H1 (cell line): ENCODE results near the gene TBC1D23. TPM values are rescaled to one million over a fixed set of nuclear protein-coding genes. Genes with fewer than 3 reads are reported as not detected.

Experiments used
- CBX8 ChIP-seq: fragments of 300-800, 300-1000 bp; sonication (generic); IDR thresholded peaks from 2 replicates; pipeline ENCODE4 v1.7.1; 2016; ENCODE audit warnings: low read depth, low read length, borderline replicate concordance
- KDM1A ChIP-seq: fragments of 200-600, 300-600 bp; sonication (generic); IDR thresholded peaks from 2 replicates; pipeline ENCODE4 v1.7.1; 2016; ENCODE audit warnings: mild to moderate bottlenecking, low read length, borderline replicate concordance
- SIRT6 ChIP-seq: IDR thresholded peaks from one replicate; pipeline ENCODE4 v1.7.1; 2012; ENCODE audit warnings: low read length, inconsistent platforms
- SP1 ChIP-seq: IDR thresholded peaks from 2 replicates; pipeline ENCODE4 v1.6.1; 2011; ENCODE audit warnings: low read depth, low read length
- TAF1 ChIP-seq: IDR thresholded peaks from 2 replicates; pipeline ENCODE4 v1.6.1; 2011; ENCODE audit warnings: mild to moderate bottlenecking, low read depth, low read length
- polyA plus RNA-seq, 7 experiments: library from polyadenylated mRNA; depleted of rRNA in 3 of 7; stranded (reverse) in 5 of 7; unstranded in 2 of 7; fragments of >200 nt in 5 of 7; fragments of 200-250 nt in 2 of 7; gene quantifications; 1 replicate in 5 of 7; 2 replicates in 1 of 7; 4 replicates in 1 of 7; pipeline versions ENCODE4 v1.2.1 to v1.2.3, GENCODE V29; 2011 to 2013; ENCODE audit warnings: missing spikeins in 2 of 7, mixed read lengths in 2 of 7
- total RNA-seq: library from RNA; stranded (reverse); fragmentation: NEBNext Ultra II Directional; extraction: Animal tissue kit (Norgen Biotek cat#: 25700); gene quantifications from 2 replicates; pipeline ENCODE4 v1.2.1, GENCODE V29; 2021
- TF ChIP-seq, protein P1 (sequence below): fragments of 300-600 bp; sonication (generic); IDR thresholded peaks from 2 replicates; pipeline ENCODE4 v1.7.1; 2012; ENCODE audit warnings: low read length, moderate library complexity, mild to moderate bottlenecking, inconsistent platforms; ENCODE audit not compliant: insufficient replicate concordance

TBC1D23 gene
- total and polyA plus RNA-seq, 2 of the 8 experiments (the other 6 are each of a cell fraction or from before 2014, with no cell fraction given) = 6.4 to 29.3 TPM

DNA sequence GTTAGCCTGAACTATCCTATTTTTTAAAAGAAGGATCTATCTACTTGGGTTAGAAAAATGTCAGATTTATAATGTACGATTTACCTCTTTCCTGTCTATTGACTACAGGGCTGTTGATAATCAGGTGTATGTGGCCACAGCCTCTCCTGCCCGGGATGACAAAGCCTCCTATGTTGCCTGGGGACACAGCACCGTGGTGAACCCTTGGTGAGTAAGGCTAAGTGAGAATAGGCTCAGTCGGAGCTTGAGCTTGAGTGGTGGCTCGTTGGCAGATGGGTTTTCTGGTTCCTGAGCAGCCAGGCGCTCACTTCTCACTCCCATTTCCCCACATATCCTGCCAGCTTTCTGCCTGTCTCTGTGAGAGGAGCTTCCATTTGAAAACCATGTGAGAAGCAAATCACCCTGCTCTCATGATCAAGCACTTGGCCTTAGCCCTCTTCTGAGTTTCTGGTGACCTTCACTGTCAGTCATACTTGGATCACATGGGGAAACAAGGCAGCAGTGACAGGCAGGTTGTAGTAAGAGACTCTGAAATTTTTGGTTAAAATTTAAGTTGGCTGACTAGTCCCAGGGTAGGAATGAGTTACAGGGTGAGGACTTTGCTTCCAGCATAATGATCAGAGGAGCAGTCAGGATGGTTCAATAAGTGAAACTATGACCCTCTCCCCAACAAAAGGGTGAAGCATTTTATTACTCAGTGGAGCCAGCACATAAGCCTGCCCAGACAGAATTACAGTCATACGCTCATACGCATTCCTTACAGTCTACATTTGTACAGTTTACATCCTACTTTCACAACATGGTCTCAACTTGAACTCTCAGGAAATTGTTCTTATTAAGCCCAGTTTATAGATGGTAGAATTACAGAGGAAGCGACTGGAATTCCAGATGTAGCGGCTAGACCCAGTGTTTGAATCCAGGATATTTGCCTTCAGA lies 91.8 kb downstream of the TBC1D23 start (continued):
- TF ChIP-seq KDM1A (no peak), SP1 (no peak), SIRT6 (no peak), TAF1 (no peak), CBX8 (no peak)
- TF ChIP-seq, protein P1, sequence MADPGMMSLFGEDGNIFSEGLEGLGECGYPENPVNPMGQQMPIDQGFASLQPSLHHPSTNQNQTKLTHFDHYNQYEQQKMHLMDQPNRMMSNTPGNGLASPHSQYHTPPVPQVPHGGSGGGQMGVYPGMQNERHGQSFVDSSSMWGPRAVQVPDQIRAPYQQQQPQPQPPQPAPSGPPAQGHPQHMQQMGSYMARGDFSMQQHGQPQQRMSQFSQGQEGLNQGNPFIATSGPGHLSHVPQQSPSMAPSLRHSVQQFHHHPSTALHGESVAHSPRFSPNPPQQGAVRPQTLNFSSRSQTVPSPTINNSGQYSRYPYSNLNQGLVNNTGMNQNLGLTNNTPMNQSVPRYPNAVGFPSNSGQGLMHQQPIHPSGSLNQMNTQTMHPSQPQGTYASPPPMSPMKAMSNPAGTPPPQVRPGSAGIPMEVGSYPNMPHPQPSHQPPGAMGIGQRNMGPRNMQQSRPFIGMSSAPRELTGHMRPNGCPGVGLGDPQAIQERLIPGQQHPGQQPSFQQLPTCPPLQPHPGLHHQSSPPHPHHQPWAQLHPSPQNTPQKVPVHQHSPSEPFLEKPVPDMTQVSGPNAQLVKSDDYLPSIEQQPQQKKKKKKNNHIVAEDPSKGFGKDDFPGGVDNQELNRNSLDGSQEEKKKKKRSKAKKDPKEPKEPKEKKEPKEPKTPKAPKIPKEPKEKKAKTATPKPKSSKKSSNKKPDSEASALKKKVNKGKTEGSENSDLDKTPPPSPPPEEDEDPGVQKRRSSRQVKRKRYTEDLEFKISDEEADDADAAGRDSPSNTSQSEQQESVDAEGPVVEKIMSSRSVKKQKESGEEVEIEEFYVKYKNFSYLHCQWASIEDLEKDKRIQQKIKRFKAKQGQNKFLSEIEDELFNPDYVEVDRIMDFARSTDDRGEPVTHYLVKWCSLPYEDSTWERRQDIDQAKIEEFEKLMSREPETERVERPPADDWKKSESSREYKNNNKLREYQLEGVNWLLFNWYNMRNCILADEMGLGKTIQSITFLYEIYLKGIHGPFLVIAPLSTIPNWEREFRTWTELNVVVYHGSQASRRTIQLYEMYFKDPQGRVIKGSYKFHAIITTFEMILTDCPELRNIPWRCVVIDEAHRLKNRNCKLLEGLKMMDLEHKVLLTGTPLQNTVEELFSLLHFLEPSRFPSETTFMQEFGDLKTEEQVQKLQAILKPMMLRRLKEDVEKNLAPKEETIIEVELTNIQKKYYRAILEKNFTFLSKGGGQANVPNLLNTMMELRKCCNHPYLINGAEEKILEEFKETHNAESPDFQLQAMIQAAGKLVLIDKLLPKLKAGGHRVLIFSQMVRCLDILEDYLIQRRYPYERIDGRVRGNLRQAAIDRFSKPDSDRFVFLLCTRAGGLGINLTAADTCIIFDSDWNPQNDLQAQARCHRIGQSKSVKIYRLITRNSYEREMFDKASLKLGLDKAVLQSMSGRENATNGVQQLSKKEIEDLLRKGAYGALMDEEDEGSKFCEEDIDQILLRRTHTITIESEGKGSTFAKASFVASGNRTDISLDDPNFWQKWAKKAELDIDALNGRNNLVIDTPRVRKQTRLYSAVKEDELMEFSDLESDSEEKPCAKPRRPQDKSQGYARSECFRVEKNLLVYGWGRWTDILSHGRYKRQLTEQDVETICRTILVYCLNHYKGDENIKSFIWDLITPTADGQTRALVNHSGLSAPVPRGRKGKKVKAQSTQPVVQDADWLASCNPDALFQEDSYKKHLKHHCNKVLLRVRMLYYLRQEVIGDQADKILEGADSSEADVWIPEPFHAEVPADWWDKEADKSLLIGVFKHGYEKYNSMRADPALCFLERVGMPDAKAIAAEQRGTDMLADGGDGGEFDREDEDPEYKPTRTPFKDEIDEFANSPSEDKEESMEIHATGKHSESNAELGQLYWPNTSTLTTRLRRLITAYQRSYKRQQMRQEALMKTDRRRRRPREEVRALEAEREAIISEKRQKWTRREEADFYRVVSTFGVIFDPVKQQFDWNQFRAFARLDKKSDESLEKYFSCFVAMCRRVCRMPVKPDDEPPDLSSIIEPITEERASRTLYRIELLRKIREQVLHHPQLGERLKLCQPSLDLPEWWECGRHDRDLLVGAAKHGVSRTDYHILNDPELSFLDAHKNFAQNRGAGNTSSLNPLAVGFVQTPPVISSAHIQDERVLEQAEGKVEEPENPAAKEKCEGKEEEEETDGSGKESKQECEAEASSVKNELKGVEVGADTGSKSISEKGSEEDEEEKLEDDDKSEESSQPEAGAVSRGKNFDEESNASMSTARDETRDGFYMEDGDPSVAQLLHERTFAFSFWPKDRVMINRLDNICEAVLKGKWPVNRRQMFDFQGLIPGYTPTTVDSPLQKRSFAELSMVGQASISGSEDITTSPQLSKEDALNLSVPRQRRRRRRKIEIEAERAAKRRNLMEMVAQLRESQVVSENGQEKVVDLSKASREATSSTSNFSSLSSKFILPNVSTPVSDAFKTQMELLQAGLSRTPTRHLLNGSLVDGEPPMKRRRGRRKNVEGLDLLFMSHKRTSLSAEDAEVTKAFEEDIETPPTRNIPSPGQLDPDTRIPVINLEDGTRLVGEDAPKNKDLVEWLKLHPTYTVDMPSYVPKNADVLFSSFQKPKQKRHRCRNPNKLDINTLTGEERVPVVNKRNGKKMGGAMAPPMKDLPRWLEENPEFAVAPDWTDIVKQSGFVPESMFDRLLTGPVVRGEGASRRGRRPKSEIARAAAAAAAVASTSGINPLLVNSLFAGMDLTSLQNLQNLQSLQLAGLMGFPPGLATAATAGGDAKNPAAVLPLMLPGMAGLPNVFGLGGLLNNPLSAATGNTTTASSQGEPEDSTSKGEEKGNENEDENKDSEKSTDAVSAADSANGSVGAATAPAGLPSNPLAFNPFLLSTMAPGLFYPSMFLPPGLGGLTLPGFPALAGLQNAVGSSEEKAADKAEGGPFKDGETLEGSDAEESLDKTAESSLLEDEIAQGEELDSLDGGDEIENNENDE = no peak
- TF ChIP-seq, all 59 proteins: peak for 0
